WTC11 (cell line): Measurements from ENCODE around the gene FHOD3.

ENCODE experiments used
- ESRRA ChIP-seq: sonication (generic); formaldehyde crosslinking; IDR thresholded peaks from 2 replicates; pipeline ENCODE4 v1.8.1; 2022; ENCODE audit warnings: mild to moderate bottlenecking, missing genetic modification reagents, borderline replicate concordance
- JUN ChIP-seq: sonication (generic); formaldehyde crosslinking; IDR thresholded peaks from 2 replicates; pipeline ENCODE4 v1.8.0; 2023; ENCODE audit warnings: mild to moderate bottlenecking, missing genetic modification reagents
- KAT7 ChIP-seq: sonication (generic); formaldehyde crosslinking; IDR thresholded peaks from 2 replicates; pipeline ENCODE4 v1.8.1; 2023; ENCODE audit warnings: missing genetic modification reagents, mild to moderate bottlenecking, borderline replicate concordance
- NR2C2 ChIP-seq: sonication (generic); formaldehyde crosslinking; IDR thresholded peaks from 2 replicates; pipeline ENCODE4 v1.8.0; 2022; ENCODE audit warnings: mild to moderate bottlenecking, missing genetic modification reagents
- TF ChIP-seq, protein P1 (sequence below): fragments of 200-600 bp; IDR thresholded peaks from 2 replicates; pipeline ENCODE4 v1.8.0; 2022; ENCODE audit warnings: antibody characterized with exemption
- TF ChIP-seq, protein P2 (sequence below): sonication (generic); formaldehyde crosslinking; IDR thresholded peaks from 2 replicates; pipeline ENCODE4 v1.8.0; 2022; ENCODE audit warnings: missing genetic modification reagents
- TF ChIP-seq, protein P3 (sequence below): sonication (generic); formaldehyde crosslinking; IDR thresholded peaks from 2 replicates; pipeline ENCODE4 v1.8.0; 2023; ENCODE audit warnings: missing genetic modification reagents, mild to moderate bottlenecking, borderline replicate concordance
- TF ChIP-seq, protein P4 (sequence below): sonication (generic); formaldehyde crosslinking; IDR thresholded peaks from 2 replicates; pipeline ENCODE4 v1.8.1; 2023; ENCODE audit warnings: mild to moderate bottlenecking, missing genetic modification reagents, moderate library complexity
- TF ChIP-seq, protein P5 (sequence below): sonication (generic); formaldehyde crosslinking; IDR thresholded peaks from 2 replicates; pipeline ENCODE4 v1.8.0; 2022; ENCODE audit warnings: mild to moderate bottlenecking, missing genetic modification reagents
- TF ChIP-seq, protein P6 (sequence below): sonication (generic); formaldehyde crosslinking; IDR thresholded peaks from 2 replicates; pipeline ENCODE4 v1.8.0; 2023; ENCODE audit warnings: mild to moderate bottlenecking, missing genetic modification reagents

DNA sequence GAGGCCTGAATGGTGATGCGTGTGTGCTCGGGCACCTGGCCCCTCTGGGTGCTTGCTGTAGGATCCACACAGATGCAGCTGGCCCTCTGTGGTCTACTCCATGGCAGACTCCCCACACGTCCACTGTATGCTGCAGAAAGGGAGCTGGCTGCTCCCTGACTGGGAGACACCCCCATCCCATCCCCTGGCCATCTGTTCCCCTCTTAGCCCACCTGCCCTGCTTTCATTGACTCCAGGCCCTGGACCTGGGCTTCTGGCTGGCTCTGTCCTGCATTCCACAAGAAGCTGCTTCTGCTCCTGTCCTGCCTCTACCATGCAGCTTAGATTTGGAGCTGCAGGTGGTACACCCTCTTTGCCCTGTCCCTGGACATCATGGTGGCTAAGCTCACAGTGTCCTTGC is 80.1 kb downstream of the FHOD3 start:
- TF ChIP-seq, protein P1, sequence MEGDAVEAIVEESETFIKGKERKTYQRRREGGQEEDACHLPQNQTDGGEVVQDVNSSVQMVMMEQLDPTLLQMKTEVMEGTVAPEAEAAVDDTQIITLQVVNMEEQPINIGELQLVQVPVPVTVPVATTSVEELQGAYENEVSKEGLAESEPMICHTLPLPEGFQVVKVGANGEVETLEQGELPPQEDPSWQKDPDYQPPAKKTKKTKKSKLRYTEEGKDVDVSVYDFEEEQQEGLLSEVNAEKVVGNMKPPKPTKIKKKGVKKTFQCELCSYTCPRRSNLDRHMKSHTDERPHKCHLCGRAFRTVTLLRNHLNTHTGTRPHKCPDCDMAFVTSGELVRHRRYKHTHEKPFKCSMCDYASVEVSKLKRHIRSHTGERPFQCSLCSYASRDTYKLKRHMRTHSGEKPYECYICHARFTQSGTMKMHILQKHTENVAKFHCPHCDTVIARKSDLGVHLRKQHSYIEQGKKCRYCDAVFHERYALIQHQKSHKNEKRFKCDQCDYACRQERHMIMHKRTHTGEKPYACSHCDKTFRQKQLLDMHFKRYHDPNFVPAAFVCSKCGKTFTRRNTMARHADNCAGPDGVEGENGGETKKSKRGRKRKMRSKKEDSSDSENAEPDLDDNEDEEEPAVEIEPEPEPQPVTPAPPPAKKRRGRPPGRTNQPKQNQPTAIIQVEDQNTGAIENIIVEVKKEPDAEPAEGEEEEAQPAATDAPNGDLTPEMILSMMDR: no peak
- TF ChIP-seq, protein P2, sequence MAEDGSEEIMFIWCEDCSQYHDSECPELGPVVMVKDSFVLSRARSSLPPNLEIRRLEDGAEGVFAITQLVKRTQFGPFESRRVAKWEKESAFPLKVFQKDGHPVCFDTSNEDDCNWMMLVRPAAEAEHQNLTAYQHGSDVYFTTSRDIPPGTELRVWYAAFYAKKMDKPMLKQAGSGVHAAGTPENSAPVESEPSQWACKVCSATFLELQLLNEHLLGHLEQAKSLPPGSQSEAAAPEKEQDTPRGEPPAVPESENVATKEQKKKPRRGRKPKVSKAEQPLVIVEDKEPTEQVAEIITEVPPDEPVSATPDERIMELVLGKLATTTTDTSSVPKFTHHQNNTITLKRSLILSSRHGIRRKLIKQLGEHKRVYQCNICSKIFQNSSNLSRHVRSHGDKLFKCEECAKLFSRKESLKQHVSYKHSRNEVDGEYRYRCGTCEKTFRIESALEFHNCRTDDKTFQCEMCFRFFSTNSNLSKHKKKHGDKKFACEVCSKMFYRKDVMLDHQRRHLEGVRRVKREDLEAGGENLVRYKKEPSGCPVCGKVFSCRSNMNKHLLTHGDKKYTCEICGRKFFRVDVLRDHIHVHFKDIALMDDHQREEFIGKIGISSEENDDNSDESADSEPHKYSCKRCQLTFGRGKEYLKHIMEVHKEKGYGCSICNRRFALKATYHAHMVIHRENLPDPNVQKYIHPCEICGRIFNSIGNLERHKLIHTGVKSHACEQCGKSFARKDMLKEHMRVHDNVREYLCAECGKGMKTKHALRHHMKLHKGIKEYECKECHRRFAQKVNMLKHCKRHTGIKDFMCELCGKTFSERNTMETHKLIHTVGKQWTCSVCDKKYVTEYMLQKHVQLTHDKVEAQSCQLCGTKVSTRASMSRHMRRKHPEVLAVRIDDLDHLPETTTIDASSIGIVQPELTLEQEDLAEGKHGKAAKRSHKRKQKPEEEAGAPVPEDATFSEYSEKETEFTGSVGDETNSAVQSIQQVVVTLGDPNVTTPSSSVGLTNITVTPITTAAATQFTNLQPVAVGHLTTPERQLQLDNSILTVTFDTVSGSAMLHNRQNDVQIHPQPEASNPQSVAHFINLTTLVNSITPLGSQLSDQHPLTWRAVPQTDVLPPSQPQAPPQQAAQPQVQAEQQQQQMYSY (CRISPR knock-in tag): no peak
- TF ChIP-seq ESRRA (CRISPR knock-in tag) (no peak), NR2C2 (CRISPR knock-in tag) (no peak), KAT7 (CRISPR knock-in tag) (no peak), JUN (CRISPR knock-in tag) (no peak)
- TF ChIP-seq, protein P3, sequence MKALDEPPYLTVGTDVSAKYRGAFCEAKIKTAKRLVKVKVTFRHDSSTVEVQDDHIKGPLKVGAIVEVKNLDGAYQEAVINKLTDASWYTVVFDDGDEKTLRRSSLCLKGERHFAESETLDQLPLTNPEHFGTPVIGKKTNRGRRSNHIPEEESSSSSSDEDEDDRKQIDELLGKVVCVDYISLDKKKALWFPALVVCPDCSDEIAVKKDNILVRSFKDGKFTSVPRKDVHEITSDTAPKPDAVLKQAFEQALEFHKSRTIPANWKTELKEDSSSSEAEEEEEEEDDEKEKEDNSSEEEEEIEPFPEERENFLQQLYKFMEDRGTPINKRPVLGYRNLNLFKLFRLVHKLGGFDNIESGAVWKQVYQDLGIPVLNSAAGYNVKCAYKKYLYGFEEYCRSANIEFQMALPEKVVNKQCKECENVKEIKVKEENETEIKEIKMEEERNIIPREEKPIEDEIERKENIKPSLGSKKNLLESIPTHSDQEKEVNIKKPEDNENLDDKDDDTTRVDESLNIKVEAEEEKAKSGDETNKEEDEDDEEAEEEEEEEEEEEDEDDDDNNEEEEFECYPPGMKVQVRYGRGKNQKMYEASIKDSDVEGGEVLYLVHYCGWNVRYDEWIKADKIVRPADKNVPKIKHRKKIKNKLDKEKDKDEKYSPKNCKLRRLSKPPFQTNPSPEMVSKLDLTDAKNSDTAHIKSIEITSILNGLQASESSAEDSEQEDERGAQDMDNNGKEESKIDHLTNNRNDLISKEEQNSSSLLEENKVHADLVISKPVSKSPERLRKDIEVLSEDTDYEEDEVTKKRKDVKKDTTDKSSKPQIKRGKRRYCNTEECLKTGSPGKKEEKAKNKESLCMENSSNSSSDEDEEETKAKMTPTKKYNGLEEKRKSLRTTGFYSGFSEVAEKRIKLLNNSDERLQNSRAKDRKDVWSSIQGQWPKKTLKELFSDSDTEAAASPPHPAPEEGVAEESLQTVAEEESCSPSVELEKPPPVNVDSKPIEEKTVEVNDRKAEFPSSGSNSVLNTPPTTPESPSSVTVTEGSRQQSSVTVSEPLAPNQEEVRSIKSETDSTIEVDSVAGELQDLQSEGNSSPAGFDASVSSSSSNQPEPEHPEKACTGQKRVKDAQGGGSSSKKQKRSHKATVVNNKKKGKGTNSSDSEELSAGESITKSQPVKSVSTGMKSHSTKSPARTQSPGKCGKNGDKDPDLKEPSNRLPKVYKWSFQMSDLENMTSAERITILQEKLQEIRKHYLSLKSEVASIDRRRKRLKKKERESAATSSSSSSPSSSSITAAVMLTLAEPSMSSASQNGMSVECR (CRISPR knock-in tag): no peak
- TF ChIP-seq, protein P4, sequence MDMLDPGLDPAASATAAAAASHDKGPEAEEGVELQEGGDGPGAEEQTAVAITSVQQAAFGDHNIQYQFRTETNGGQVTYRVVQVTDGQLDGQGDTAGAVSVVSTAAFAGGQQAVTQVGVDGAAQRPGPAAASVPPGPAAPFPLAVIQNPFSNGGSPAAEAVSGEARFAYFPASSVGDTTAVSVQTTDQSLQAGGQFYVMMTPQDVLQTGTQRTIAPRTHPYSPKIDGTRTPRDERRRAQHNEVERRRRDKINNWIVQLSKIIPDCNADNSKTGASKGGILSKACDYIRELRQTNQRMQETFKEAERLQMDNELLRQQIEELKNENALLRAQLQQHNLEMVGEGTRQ (CRISPR knock-in tag): no peak
- TF ChIP-seq, protein P5, sequence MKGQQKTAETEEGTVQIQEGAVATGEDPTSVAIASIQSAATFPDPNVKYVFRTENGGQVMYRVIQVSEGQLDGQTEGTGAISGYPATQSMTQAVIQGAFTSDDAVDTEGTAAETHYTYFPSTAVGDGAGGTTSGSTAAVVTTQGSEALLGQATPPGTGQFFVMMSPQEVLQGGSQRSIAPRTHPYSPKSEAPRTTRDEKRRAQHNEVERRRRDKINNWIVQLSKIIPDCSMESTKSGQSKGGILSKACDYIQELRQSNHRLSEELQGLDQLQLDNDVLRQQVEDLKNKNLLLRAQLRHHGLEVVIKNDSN: no peak
- TF ChIP-seq, protein P6, sequence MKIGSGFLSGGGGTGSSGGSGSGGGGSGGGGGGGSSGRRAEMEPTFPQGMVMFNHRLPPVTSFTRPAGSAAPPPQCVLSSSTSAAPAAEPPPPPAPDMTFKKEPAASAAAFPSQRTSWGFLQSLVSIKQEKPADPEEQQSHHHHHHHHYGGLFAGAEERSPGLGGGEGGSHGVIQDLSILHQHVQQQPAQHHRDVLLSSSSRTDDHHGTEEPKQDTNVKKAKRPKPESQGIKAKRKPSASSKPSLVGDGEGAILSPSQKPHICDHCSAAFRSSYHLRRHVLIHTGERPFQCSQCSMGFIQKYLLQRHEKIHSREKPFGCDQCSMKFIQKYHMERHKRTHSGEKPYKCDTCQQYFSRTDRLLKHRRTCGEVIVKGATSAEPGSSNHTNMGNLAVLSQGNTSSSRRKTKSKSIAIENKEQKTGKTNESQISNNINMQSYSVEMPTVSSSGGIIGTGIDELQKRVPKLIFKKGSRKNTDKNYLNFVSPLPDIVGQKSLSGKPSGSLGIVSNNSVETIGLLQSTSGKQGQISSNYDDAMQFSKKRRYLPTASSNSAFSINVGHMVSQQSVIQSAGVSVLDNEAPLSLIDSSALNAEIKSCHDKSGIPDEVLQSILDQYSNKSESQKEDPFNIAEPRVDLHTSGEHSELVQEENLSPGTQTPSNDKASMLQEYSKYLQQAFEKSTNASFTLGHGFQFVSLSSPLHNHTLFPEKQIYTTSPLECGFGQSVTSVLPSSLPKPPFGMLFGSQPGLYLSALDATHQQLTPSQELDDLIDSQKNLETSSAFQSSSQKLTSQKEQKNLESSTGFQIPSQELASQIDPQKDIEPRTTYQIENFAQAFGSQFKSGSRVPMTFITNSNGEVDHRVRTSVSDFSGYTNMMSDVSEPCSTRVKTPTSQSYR: no peak
